CD4-positive, alpha-beta T cell treated with Interleukin-1 beta for 1 hour (primary cell): ENCODE results near the gene PFKP.
"Not testable (repeated sequence)": the region's sequence is repeated elsewhere in the genome, so short reads cannot be mapped to it uniquely, and the experiment has no call there.

Source experiments
- DNase-seq, 2 donors: peaks; one replicate each; pipeline ENCODE4 v3.0.0-alpha.2; 2020 to 2022

PFKP gene

DNA sequence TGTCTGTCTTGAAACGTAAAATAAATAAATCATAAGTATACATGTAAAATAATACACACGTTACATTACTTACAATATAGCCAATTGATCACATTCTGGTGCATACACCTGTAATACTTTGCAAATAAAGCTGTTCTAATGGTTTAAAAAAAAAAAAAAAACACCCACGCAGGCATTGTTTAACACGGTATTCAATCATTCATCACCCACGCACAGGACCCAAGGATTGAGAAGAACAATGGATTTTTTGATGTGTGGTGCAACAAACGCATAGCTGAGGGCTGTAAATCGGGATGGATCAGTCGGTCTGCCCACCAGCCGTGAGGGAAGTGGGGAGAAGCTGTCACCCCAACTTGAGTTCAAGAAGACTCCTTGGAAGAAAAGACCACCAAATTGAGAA lies 96.5 kb downstream of the PFKP start:
- DNase-seq = no peak

DNA sequence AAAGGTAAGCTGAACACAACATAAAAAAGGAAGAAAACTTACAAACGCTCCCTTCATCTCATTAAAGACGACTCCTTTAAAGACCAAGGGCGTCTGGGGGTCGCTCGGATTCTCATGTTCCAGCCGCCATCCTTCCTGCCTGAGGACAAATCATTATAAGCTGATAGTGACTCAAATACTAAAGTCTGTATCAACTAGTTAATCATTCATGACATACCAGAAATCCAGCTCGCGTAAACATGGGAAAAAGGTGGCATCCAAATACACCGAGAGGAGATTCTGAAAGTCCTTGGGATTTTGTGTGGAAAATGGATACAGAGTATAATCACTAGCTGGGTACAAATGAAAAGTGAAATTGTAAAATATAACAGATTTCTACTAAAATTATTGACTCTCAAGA lies 97.8 kb downstream of the PFKP start:
- DNase-seq = no peak

DNA sequence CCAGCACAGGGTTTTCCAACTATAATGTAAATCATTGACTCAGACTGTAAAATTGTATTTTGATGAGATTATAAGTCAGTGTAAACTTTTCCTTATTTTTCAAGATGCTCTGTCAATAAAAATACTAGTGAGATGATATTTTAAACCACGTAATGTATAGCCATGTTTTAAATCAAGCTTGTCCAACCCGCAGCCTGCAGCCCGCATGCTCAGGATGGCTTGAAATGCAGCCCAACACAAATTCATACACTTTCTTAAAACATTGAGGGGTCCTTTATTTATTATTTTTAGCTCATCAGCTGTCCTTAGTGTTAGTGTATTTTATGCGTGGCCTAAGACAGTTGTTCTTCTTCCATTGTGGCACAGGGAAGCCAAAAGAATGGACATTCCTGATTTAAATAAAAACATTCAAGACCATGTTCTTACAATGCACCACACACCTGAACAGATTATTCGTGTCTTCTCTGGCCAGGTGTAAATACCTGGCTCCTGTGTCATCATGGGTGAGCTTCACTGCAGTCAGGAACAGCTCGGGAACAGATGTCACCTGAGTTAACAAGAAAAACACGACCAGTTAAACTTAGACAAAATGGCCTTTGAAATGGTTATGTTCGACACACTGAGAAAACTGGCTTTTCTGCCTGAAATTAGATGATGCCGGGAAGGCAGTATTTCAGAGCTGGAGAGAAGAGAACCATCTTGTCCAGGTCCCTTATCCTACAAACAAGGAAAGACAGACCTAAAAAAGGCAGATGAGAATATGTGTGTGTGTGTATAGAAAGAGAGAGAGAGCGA lies 99.3 kb downstream of the PFKP start:
- no peak for DNase-seq

DNA sequence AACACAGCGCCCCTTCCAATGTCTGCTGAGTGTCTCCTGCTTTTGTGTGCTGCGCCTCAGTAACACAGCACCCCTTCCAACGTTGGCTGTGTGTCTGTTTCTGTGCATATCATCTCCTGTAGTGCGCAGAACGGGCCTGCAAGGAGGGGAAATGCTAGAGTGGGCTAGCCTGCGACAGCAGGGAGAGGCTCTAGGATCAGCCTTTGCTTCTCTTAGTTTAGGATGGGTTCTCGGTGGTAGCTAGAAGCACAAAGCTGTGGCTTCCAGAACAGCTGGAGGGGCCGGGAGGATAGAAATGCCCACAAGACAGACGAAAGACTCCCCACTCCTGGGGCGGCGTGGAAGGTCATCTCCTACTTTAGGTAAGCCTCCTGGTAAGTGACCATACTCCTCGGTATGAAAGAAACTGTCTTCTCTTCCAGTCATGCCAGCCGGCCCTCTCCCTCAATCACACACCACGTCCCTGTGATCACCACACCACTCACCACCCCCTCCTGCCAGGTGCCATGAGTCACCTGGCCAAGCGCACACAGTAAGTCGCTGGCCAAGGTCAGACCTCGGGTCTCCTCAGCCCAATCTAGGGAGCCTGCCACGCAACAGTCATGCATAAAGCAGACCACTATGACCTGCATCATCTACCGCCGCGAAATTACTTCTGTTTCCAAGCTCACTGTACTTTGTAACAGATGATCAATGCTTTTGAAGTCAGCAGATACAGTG lies 100.4 kb downstream of the PFKP start:
- no peak for DNase-seq

DNA sequence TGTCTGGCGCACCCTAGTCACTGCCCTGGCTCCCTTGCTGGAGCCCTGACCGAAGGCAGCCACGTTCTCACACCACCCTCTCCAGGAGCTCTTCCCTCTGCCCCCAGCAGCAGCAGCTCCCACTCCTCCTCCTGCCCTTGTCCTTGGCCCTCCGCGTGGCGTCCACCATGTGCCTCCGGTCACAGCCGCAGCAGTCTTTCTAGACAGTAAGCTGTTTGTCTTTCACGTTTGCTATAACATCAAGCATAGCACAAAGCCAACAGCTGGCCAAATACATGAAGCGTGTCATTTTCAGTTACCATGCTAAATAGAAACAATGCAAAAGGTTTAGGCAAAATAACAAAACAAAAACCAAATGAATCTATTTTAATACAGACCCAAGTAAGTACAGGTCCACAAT lies 101.9 kb downstream of the PFKP start:
- DNase-seq = no peak

DNA sequence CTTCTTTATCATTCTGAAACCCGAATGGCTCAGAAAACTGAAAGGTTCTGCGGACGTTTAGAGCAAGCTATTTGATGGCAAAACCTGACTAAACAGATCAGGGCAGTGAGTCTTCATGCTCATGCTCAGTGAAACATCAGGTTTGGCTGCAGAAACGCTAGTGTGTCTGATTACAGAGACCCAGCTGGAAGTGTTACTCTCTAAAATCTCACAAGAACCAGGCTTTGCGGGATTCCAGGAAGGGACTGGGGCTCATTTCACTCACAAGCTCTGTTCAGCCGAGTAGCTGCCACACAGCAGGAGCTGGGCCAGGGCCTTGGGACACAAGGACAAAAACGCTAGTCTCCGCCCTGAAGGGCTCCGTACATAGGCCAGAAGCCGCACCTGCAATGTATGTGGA lies 102.3 kb downstream of the PFKP start:
- no peak for DNase-seq

DNA sequence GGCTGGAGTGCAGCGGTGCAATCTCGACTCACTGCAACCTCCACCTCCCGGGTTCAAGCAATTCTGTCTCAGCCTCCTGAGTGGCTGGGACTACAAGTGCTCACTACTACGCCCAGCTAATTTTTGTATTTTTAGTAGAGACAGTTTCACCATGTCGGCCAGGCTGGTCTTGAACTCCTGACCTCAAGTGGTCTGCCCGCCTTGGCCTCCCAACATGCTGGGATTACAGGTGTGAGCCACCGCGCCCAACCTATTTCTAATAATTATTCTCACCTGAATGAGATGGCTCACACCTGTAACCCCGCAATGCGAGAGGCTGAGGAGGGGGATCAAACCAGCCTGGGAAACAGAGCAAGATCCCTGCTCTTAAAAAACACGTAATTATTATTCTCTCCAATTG lies 104.1 kb downstream of the PFKP start:
- not testable (repeated sequence) for DNase-seq

DNA sequence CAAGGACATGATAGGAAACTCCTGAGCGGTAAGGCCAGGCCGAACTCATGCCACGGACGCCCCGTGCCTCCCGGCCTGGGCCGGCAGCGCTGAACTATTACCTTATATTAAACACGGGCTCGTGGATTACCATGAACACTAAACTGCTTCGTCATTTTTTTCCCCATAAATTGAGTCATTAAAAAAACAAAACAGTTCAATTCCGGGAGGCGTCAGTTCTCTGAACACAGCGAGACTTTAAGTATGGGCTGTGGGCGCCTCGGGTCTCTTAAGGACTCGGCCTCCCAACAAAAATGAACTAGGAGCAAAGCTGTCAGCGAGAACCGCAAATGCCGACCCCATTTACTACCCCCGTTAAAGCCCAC lies 104.7 kb downstream of the PFKP start:
- no peak for DNase-seq

DNA sequence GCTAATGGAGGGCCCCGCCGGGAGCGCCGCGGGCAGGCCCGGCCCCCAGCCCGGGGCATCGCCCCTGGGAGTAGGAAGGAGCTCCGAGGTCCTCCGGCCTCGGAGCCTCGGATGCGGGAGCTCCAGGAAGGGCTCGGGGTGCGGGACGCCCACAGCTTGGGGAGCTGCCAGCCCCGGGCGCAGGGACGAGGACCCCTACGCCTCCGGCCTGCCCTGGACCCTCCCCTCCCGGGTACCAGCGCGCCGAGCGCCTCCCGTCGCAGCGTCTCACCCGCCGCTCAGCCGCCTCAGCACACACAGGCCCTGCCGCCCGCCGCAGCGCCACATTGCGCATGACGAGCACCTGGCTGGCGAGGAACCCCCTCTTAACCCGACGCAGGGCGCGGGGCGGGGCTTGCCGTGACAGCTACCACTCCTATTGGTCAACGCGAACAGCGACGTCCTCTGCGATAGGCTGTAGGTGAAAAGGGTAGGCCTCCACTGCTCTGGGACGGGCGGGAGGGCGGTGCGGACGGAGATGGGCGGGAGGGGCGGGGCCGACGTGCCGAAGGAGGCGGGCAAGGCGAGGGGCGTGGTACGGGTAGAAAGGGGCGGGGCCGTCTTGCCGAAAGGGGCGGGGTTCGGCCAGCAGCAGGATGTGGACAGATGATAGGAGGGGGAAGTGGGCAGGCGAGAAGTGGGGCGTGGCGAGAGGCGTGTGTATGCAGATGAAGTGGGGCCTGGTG lies 105.3 kb downstream of the PFKP start, which contains the start of gene PITRM1:
Gene PITRM1, minus strand, starts transcription at position 337 of the 725 bp plus-strand sequence. Its CDS starts 10 bp downstream, at position 327.
- DNase-seq = peak; percentile 99

DNA sequence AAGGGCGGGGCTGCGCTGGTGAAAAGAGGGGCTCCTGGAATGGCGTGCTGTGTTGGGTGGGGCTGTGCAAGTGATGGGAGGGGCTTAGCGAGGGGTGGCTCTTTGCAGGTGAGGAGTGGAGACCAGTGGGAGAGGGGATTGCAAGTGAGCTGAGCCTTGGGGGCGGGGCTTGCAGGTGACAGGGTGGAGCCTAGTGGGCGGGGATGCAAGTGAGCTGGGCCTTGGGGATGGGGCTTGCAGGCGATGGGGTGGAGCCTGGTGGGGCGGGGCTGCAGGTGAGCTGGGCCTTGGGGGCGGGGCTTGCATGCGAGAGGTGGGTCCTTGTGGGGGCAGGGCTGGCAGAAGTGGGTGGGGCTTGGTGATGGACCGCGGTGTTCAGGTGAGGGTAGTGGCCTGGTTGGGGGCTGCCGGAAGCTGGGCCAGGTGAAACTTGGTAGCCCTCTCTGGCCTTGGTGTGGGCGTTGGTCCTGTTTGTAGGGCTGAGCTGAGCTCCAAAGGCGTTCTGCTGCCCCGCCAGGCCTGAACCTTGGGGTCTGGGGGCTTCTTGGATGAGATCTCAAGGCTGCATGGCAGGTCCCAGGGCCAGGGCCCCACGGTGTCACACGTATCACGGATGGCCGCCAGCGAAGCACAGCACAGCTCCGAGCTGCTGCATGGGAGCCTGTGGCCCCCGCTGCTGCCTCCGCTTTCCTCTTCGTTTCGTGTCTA lies 106.0 kb downstream of the PFKP start:
- no peak for DNase-seq

DNA sequence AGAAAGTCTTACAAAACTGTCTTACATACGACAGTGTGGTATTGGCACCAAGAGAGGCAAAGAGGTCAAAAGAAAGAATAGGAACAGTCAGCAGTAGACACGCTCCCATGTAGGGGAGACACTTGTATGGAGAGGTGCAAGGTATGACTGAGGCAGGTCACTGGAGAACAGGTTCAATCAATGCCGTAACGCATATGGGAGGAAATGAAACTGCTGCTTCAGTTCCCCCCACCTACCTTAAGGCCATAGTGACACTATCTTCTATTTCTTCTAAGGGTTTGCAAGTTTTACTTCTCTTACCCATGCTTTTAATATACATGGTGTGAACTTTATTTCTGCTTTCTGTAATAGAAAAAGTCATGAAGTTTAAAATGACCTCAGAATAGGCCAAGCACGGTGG lies 110.7 kb downstream of the PFKP start:
- no peak for DNase-seq

DNA sequence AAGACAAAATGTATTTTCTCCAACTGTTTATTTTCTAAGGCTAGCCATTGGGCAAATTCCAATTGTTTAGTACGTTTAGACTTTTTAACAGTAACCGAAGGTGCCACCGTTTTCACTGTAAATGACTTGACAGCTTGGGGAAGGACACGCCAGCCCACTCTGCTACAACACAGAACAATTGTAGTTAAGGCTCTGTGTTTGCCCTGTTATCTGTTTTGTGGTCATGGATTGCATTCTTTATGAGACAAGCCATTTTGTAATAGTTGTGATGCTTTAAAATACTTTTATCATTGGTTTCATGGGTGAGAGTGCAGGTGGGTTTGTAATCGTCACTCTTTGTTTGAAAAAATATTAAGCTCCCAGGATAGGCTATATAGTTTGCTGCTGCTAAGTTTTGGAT lies 111.8 kb downstream of the PFKP start:
- DNase-seq = no peak

DNA sequence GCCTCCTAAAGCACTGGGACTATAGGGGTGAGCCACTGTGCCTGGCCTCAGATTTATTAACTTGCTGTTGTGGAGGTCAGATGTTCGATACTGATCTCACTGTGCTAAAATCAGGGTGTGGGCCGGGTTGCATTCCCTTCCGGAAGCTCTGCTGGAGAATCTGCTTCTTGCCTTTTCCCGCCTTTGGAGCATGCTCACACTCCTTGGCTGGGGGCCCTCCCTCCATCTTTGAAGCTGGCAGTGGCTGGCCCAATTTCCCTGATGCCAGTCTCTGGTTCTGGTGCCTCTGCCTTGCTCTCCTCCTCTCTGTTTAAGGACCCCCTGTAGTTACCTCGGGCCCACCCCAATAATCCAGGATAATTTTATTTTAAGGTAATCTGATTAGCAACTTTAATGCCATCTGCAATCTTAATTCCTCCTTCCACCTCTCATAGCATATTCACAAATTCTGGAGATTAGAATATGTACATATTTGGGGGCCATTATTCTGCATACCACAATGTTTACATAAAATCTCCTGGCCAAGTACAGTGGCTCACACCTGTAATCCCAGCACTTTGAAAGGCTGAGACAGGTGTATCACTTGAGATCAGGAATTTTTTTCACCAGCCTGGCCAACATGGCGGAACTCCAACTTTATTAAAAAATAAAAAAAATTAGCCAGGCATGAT lies 113.1 kb downstream of the PFKP start:
- DNase-seq = no peak

DNA sequence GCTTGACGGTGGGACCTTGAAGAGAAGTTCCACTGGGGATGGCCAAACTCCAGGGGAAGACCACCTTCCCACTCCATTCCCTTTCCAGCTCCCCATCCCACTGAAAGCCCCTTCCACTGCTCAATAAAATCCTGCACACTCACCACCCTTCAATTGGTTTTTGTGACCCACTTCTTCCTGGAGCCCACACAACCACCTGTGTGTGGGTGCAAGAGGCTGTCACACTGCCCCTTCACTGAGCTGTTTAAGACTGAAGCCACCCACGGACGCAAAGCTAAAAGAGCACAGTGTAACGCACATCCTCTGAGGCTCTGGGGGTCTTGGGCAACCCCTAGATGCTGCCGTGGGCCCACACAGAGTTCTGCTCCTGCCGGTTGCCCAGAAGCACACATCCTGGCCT lies 118.0 kb downstream of the PFKP start:
- no peak for DNase-seq

DNA sequence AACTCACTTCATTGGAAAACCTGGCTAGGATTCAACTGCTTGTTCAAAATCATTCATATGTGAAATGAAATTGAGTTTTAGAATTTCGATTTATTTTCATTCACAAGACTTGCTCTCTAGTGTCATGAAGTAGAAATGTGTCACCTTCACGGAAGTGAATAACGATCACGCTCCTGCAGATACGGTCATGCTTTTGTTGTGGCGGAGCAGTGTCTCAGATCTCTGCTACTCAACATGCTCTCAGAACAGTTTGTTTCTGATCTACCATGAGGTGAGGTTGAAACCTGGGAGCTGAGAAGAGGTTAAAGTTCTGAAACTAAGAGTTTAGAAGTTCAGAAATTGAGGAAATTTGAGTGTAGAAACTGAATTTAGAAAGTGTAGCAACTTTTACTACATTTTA lies 119.0 kb downstream of the PFKP start:
- peak in 1 of 2 donors; percentile 29 for DNase-seq
